Cerebellar nuclear complex (tissue), 1 donor: ENCODE measurements around the gene TTLL11.
"Not testable (repeated sequence)": the region's sequence is repeated elsewhere in the genome, so short reads cannot be mapped to it uniquely, and the experiment has no call there.

Experiments used
- DNase-seq, 2 experiments: peaks; one replicate each; lab custom pipeline; 2025; lab: John Stamatoyannopoulos, UW

The TTLL11 gene

DNA sequence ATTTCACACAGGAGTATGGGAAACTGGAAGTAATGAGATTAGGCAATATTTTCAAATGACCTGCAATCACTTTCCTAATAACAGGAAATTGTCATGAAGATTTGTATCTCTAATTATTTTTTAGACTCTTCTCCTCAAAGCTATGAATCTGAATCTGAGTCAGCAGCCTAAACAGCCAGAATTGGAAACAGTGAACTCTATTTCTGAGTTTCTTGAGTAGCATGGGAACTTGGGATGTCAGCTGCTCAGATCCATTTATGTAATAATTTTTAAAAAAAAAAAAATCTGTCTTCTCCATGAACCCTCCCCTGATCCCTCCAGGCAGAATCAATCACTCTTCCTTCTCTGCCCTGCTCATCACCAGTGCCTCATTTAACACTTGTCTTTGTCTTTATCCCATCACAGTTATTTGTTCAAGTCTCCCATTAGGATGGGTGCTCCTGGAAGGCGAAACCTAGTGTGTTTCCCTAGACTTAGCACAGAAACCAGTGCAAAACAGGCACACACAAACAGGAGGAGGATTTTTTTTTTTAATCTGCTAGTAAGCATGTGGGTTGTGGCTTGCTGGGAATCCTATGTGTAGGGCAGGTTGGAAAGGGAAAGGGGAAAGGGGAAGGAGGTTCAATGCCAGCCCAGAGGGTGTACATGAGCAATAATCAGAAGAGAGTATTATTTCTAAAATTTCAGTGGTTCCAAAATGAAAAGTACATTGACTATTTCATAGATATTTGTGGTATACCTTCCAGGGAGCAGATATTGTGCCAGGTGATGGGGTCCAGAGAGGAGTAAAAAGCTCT, 186.8 kb downstream of the TTLL11 start:
- DNase-seq, result no peak

DNA sequence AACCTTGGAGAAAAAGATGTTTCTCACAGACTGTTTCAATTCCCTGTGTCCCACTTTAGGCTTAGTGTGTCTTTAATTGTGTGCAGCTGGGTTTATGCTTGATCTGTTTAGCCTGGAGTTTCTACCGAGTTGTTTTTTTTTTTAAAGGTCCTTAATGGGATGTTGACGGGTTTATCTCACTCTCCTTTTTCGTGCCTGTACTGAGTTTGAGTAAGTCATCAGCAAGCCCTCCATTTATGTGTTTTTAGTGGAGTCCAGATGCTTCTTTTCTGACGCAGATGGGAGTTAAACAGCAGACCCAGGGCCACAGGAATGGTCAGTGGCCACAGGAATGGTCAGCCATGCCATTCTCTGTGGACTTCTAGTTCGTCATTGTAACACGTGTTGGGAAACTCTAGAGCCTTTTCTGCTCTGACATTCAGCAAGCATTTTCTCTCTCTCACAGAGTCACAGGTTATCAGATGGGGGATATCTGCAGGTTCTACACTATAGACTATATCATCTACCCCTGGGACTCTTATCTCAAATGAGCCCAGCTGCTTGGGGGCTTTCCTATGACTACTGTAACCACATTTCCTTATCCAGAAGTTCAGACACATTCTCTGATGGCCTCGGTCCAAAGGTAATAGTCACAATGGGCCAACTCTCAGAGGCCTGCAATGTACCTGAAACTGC, 190.5 kb downstream of the TTLL11 start:
- DNase-seq, result no peak

DNA sequence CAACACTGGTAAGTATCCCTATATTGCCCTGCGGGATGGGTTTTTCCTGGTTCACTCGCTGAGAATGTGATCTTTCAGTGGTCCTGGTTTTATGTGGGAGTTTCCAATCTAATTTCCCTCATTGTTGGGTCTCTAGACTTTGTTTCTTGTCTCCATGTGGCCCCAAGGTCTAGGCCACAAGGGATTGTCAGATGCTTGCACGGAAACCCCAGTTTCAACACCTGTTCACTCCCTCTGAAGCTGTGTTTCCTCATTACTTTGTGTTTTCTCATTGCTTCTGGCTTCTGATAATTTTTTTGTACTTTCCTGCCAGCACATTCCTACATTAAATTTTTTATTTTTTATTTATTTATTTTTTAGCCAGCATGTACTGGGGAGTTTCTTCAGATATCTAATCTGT, 191.5 kb downstream of the TTLL11 start:
- no peak for DNase-seq

DNA sequence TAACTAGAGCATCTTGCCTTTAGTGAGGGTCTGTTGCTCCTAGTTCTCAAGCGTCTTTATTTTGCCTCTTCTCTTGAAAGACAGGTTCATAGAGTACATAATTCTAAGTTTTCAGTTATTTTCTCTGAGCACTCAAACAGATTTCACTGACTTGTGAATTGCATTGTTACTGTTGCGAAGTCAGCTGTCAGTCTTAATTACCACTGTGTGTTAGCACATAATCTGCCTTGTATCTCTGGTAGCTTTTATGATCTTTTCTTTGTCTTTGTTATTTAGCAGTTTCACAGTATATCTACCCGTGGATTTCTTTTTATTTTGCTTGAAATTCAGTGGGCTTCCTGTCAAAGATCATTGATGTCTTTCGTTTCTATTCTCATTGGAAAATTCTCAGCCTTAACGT, 192.9 kb downstream of the TTLL11 start:
- no peak for DNase-seq

DNA sequence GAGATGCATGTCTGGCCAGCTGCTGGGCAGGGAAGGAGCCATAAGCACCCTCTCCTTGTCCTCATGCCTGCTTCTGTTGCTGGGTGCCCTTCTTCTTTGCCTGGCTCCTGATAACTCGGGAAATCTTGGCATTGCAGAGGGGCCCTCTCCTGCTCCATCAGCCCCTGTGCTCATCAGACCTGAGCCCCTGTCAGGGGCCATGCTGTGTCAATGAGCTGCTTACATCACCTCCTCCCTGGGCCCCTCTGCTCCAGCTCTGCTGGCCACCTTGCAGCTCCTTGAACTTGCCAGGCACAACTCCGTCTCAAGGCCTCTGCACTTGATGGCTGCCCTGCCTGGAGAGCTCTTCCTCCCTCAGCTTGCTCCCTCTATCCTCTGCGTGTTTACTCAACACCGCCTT, 194.3 kb downstream of the TTLL11 start:
- no peak for DNase-seq

DNA sequence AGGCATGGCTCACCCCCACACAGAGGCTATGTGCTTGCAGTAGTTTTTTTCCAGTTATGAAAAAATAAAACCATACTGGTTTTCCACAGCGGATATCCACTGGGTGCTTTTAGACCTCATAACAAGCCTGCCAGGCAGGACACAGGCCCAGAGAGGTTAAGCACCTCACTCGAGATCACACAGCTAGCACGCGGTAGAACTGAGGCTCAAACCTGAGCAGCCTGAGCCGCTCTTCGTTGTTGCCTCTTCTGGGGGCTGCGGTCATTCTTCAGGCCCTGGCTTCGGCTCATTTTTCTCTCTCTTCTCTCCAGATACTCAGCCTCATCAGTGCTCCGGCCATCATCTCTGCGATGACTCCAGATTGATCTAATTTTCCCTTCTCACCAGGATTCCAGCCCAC, 196.0 kb downstream of the TTLL11 start:
- DNase-seq, result no peak

DNA sequence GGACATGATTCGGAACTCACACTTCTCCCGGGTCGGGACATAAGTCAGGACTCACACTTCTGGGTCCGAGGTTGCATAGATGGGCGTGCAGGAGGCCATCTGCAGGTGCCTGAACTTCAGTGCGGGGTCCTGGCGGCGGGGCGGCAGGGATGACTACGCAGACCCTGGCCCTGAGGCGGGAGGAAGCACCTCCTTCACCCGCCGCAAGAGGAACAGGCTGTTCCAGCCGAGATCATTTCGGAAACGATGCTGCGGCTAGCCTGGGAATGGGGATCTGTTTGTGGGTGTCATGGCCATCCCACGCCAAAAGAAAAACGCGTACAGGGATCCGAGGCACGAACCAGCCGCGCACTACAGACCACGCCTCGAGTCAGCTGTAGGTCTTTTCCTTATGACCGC, 196.6 kb downstream of the TTLL11 start:
- DNase-seq, result no peak

DNA sequence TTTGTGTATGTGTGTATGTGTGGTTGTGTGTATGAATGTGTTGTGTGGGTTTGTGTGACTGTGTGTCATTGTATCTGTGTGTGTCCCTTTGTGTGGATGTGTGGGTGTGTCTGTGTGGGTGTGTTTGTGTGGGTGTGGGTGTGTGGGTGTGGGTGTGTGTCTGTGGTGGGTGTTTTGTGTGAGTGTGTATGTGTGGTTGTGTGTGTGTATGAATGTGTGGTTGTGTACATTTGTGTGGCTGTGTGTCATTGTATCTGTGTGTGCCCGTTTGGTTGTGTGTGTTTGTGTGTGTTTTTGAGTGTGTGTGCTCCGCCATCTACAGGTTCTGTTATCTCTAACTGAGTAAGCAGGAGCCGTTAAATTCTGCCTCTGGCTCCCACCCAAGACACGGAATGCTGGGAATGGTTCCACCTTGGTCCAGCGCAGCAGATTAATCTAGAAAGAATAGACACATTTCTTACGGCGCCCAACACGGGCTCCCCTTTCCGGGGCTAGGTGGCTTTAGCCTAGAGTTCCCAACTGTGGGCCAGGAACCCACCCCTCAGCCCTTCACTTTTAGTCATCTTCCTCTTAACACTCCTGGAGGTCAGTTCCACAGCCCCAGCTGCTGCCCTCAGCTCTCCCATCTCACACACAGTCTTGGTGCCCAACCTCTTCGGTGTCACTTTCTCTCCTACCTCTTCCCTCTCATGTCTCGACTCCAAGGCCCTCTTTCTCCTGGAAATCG, 197.1 kb downstream of the TTLL11 start:
- peak in 1 of 2 experiments; percentile 45 for DNase-seq

DNA sequence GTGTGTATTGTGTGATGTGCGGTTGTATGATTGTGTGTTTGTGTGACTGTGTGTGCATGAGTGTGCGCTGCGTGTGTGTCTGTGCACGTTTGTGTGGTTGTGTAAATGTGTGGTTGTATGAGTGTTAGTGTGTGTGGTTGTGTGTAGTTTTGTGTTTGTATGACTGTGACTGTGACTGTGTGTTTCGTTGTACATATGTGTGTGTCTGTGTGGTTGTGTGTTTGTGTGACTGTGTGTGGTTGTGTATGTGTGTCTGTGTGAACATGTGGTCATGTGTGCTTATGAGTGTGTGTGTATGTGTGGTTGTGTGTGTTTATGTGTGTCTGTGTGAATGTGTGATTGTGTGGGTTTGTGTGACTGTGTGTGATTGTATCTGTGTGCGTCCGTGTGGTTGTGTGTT, 197.8 kb downstream of the TTLL11 start:
- DNase-seq, result no peak

DNA sequence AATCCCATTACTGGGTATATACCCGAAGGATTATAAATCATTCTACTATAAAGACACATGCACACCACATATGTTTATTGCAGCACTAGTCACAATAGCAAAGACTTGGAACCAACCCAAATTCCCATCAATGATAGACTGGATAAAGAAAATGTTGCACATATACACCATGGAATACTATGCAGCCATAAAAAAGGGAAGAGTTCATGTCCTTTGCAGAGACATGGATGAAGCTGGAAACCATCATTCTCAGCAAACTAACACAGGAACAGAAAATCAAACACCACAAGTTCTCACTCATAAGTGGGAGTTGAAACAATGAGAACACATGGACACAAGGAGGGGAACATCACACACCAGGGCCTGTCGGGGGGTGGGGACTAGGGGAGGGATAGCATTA, 198.7 kb downstream of the TTLL11 start:
- not testable (repeated sequence) for DNase-seq

DNA sequence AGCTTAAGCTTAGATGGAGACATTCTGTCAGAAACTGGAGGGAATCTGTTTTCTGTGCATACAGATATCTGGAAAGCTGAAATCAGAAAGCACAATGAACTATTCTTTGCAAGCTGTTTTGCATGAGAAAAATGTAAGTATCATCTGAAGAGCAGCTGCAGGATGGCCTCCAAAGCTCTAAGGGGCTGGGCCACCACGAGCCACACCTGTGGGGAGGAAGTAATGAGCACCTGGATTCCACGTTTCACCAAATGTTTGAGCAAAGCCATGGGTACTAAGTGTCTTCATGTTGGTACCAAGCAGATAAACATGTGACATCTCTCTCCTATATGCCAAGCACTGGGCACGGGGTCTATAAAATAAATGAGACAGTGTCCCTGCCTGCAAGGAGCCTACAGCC, 199.3 kb downstream of the TTLL11 start:
- no peak for DNase-seq

DNA sequence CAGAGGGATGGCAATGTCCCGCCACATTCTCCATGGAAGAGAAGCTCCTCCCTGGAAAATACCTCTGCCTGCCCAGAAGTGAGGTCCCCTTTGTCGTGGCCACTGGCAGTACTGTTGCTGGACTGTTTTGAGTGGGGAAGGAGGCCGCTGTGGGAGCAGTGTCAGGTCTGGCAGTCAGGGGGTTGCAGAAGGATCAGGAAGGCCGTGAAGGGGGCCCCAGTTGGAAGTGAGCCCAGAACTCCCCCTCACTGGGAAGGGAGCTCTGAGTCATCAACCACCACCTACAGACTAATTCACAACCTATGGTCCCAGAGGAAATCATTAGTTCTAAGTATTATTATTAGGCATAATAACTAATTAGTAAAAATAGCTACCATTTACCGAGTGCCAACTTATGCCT, 200.4 kb downstream of the TTLL11 start:
- no peak for DNase-seq

DNA sequence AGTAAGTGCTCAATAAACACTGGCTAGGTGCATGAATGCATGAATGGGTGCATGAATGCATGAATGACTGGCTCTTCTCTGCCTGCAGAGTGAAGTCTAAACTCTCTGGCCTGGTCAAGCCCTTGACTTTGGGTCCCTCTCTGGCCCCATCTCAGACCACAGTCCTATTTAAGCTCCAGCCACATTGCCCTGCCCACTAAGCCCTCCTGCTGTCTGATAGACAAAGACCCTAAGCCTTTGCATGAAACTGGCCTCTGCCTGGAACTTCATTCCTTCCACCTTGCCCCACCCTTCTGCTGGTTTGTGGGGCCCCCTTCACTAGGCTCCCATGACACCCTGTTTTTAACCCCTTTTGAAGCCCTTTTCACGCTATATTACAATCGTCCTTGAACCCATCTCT, 202.4 kb downstream of the TTLL11 start:
- no peak for DNase-seq

DNA sequence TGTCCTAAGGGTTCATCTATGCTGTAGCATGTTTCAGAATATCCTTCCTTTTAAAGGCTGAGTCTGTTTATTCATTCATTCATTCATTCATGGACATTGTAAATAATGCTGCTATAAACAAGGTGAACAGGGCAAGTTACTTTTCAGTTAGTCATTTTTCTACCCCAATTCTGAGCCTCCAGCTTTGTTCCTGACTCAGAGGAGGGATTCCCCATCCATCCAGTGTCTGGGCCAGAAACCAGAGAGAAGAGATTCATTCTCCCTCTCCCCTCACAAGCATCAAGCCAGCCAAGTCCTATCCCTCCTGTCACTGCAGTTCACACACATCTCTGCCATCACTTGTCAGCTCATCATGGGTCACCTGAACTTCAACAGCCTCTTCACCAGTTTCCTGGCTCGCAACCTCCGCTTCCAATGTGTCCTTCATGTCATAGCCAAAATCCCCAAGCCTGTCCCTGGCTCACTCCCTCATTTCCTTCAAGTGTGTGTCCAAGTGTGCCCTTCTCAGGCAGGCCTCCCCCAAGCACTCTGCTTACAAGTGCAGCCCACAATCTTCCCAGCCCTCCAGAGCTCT, 203.0 kb downstream of the TTLL11 start:
- DNase-seq, result no peak

DNA sequence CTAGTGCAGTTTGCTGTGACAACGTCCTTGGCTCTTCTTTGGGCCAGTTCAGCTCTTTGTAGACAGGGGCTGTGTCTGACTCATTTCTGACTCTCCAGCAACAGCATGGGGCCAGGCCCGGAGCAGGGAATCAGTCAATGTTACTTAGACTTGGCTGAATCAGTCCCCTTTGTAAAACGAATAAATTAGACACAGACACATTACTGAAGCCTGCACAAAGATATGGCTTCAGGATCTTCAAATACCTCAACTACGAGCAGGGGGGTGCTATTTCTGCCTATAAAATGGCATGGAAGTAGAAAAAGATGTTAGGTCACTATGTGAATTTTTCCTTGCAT, 204.7 kb downstream of the TTLL11 start:
- DNase-seq, result no peak

DNA sequence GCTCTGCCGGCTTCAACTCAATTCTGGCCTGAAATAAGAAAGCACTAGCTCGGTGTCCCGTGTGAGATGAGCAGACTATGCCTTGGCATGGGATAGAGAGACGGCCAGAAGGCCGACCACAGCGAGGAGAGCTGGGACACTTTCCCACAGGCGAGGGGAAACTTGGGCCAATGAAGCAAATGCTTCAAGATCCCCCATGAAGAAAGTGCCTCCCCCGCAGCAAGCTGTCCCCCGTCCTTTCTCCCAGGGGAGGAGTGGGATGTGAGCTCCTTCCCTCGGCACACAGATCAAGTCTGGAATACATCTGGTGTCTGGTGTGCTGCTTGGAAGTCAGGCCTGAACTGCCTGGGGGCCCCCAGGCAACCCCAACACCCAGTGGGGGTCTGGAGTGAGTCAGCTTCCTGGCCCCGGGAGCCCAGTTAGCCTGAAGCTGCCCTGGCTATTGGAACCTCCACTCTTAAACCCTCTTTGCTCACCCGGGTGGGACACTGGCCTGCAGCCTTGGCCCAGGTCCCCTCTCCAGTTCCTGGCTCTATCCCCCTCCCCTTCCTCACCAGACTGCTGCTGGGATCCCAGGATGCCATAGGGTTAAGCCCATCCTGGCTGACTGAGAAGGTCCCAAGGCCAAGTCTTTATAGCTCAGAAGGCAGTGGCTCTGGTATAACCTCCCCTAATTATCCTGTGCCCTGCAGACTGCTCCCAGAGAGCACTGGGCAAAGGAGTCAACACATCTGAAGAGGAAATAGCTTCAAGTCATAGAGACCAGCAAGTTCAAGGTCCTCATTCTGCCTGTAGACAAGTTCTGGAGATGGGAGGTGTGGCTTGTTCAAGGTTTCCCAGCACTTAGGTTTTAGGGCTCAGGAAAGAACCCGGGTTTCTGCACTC, 205.3 kb downstream of the TTLL11 start:
- DNase-seq, result no peak

DNA sequence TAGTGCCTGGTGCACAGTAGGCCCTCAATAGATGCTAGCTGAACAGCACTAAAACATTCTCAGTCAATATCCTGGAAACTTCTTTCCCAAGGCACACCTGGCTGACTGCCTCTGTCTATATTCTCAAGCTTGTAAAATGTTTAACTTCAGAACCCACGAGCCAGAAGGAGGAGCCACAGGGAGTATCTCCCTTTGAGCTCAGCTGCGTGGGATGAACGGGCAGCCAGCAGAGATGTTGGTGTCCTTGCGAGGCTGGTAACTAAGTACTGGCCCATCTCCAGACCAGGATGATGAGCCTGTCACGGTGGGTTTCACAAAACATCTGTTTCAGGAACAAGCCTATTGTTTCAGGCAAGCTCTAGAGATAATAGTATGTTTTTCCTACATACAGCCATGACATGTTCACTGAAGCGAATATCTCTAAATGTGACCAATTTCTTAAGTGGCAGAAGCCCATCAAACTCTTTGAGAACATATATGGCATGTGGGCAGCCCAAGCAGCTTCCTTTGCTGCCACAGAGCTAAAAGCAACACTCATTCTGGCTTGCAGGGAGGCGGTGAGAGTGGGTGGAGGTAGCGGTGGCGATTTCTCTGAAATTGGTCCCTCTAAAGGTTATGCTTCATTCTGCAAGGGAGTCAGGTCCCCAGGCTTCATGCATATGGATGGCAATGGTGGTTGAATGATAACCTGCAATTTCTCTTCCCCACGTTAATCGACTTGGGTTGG, 206.2 kb downstream of the TTLL11 start:
- no peak for DNase-seq

DNA sequence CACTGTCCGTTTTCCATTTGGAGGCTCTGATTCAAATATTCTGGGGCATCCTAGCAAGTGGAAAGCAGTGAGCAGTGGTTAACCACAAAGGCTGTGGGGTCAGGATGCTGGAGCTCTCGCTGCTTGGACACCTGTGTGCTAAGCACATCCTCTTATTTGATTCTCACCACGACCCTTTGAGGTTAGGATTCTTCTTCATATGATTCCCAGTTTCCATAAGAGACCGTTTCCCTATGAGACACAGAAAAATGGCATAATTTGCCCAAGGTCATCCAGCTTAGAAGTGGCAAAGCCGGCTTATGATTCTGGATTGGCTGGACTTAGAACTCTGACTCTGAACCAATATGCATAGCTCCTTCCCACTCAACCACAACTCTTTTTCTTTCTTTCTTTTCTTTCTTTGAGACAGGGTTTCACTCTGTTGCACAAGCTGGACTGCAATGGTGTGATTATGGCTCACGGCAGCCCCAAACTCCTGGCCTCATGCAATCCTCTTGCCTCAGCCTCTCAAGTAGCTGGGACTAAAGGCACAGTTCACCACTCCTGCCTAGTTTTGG, 207.7 kb downstream of the TTLL11 start:
- DNase-seq, result no peak

DNA sequence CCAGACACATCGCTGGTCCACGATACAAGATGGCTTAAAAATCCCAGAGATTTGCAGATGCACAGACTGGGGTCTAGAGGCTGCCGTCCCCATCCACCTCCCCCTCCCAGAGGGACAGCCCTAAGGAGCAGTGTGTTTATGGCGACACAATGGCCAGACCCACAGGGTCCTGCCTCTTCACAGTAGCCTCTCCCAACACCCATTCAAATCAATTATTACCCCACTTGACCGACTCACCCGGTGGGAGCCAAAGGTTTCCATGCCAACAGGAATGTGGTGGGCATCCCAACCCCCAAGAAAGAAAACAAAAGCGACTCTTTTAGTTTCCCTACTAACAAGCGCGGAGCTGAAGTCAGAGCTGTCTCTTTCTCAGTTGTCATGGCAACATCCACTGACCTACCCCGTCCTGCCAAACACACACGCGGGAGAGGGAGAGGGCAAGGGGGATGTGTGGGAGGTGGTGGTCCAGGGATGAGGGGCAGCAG, 209.0 kb downstream of the TTLL11 start:
- DNase-seq, result peak in 1 of 2 experiments; percentile 18

DNA sequence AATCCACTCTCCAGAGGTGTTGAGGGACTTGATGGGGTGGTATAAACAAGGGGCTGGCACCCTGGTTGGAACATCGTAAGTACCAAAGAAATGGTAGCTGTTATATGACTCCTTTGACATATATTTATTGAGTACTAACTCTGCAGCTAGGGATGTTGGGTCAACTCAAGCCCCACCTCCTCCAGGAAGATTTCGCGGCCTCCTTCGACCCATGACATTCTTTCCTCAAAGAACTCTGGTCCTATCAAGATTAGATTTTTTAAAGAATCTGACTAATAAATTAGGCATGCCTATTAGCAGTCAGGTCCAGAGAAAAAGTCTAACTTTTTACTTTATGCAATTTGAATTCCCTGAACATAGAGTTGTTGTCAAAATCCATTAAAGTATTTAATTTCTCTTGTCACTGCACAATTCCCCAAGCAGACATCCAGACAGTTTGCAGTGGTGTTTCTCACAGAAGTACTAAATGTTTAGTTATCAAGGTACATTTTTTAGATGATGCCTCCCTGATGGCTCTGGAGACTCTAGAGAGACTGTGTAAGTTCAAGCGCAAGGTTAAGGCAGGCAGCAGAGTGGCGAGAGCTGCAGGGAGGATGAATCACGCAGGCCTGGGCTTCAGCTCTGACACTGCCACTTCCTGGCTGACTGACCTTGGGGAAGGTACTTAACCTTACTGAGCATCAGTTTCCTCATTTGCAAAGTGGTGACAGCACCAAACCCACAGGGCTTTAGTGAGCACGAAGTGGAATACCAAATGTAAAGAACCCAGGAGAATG, 209.6 kb downstream of the TTLL11 start:
- DNase-seq, result no peak
